Loucy (cell line): ENCODE data around the gene MYO5C.

Source experiments
- H2AFZ ChIP-seq: fragments of 200-600 bp; sonication (generic); 2 replicates; pipeline ENCODE4 v1.6.0; 2016; ENCODE audit warnings: antibody characterized with exemption, mild to moderate bottlenecking, low read length, moderate library complexity
- H3F3A ChIP-seq: fragments of 200-600 bp; 2 replicates; pipeline ENCODE4 v1.6.0; 2016; ENCODE audit warnings: antibody characterized with exemption, low read depth, mild to moderate bottlenecking
- H3K27me3 ChIP-seq: fragments of 200-600 bp; sonication (generic); 2 replicates; pipeline ENCODE4 v1.6.1; 2014; ENCODE audit warnings: low read length, mild to moderate bottlenecking; ENCODE audit not compliant: insufficient read depth, poor library complexity, severe bottlenecking
- H3K36me3 ChIP-seq: fragments of 200-600 bp; sonication (generic); 2 replicates; pipeline ENCODE4 v1.6.1; 2016; ENCODE audit warnings: low read length; ENCODE audit not compliant: insufficient read depth
- H3K4me1 ChIP-seq: fragments of 200-600 bp; sonication (generic); 2 replicates; pipeline ENCODE4 v1.5.1; 2014; ENCODE audit warnings: low read length, mild to moderate bottlenecking; ENCODE audit not compliant: insufficient read depth, poor library complexity, severe bottlenecking
- H3K4me2 ChIP-seq: fragments of 200-600 bp; sonication (generic); 2 replicates; pipeline ENCODE4 v1.6.0; 2014; ENCODE audit warnings: antibody characterized with exemption, low read length, low read depth, mild to moderate bottlenecking; ENCODE audit not compliant: poor library complexity, severe bottlenecking
- H3K4me3 ChIP-seq: fragments of 200-600 bp; sonication (generic); 2 replicates; pipeline ENCODE4 v1.5.1; 2014; ENCODE audit warnings: low read length, mild to moderate bottlenecking, mixed read lengths; ENCODE audit not compliant: poor library complexity, severe bottlenecking
- H3K79me2 ChIP-seq: fragments of 200-600 bp; sonication (generic); 2 replicates; pipeline ENCODE4 v1.6.1; 2014; ENCODE audit warnings: low read length; ENCODE audit not compliant: insufficient read depth
- H3K9ac ChIP-seq: fragments of 200-600 bp; sonication (generic); 2 replicates; pipeline ENCODE4 v1.6.0; 2014; ENCODE audit warnings: mild to moderate bottlenecking, low read depth, low read length, moderate library complexity; ENCODE audit not compliant: poor library complexity, severe bottlenecking
- H3K9me2 ChIP-seq: fragments of 200-600 bp; sonication (generic); replicated peaks from 2 replicates; pipeline ENCODE4 v1.6.1; 2016; ENCODE audit warnings: low read depth, low read length, mixed read lengths
- H3K9me3 ChIP-seq: fragments of 200-600 bp; sonication (generic); 2 replicates; pipeline ENCODE4 v1.6.1; 2014; ENCODE audit warnings: mild to moderate bottlenecking, antibody characterized with exemption, low read length, low read depth; ENCODE audit not compliant: insufficient read depth
- H4K20me1 ChIP-seq: fragments of 200-600 bp; sonication (generic); 2 replicates; pipeline ENCODE4 v1.6.0; 2014; ENCODE audit warnings: antibody characterized with exemption, low read length, mild to moderate bottlenecking; ENCODE audit not compliant: insufficient read depth, poor library complexity, severe bottlenecking
- EZH2phosphoT487 ChIP-seq: fragments of 200-600 bp; IDR thresholded peaks from 2 replicates; pipeline ENCODE4 v1.6.1; 2018; ENCODE audit warnings: antibody characterized with exemption, mild to moderate bottlenecking, moderate library complexity, borderline replicate concordance
- TF ChIP-seq, protein P1 (sequence below): fragments of 200-600 bp; sonication (generic); conservative IDR thresholded peaks from 2 replicates; pipeline ENCODE4 v1.5.1; 2014; ENCODE audit warnings: mild to moderate bottlenecking, antibody characterized with exemption, low read length

MYO5C gene

DNA sequence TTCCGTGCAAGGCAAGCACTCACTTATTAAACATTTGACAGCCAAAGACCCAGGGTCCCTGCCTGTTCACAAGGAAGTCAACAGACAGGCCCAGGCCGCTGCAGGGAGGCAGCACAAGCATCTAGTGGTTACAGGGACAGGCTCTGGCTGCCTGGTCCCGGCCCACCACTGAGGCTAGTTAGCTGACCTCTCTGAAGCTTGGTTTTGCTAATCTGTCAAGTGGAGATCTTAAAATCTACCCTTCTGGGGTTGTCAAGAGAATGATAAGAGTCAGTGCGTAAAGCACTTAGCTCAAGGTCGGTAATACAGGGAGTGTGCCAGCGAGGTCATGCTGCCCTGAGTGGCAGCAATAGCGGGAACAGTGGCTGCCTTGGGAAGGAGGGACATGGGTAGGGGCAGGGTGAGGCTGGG is 110.4 kb downstream of the MYO5C start:
- Histone ChIP-seq H3K79me2 (no peaks in the 10 kb centered on the region), H3K4me3 (no peak overlapping the region), H3K27me3 (no peaks in the 10 kb centered on the region), H3K4me2 (no peak overlapping the region), H4K20me1 (no peaks in the 10 kb centered on the region), H2AFZ (no peak overlapping the region), H3K36me3 (no peaks in the 10 kb centered on the region), H3K9me2 (no peaks in the 10 kb centered on the region), H3F3A (no peaks in the 10 kb centered on the region), H3K9me3 (no peaks in the 10 kb centered on the region), H3K4me1 (peaks cover 7% of the 10 kb centered on the region), H3K9ac (no peak overlapping the region)
- TF ChIP-seq, protein P1, sequence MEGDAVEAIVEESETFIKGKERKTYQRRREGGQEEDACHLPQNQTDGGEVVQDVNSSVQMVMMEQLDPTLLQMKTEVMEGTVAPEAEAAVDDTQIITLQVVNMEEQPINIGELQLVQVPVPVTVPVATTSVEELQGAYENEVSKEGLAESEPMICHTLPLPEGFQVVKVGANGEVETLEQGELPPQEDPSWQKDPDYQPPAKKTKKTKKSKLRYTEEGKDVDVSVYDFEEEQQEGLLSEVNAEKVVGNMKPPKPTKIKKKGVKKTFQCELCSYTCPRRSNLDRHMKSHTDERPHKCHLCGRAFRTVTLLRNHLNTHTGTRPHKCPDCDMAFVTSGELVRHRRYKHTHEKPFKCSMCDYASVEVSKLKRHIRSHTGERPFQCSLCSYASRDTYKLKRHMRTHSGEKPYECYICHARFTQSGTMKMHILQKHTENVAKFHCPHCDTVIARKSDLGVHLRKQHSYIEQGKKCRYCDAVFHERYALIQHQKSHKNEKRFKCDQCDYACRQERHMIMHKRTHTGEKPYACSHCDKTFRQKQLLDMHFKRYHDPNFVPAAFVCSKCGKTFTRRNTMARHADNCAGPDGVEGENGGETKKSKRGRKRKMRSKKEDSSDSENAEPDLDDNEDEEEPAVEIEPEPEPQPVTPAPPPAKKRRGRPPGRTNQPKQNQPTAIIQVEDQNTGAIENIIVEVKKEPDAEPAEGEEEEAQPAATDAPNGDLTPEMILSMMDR = no peak
- no peak for TF ChIP-seq EZH2phosphoT487

DNA sequence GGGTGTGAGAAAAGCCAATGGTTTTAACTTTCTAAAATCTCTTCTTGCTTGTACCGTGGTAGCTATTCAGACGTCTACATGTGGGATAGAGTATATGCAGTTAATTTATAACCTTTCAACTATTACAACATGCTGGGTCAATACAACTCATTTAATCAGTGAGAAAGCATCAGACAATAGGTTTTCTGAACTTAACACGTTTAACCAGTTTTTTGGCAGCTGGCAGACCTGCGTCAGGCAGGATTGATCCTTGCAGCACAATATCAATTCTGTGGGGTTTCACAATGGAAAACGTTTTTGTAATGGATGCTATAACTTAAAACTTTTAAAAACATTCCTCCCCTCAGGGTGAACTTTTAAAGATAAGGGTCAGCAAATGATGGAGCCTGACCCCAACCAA is 110.9 kb downstream of the MYO5C start:
- no peaks in the 10 kb centered on the region for H3K27me3 ChIP-seq
- H3K79me2 ChIP-seq = no peaks in the 10 kb centered on the region
- no peaks in the 10 kb centered on the region for H3K9me3 ChIP-seq
- H3K4me1 ChIP-seq = peaks cover 10% of the 10 kb centered on the region
- H2AFZ ChIP-seq = no peak overlapping the region
- no peaks in the 10 kb centered on the region for H3K36me3 ChIP-seq
- no peaks in the 10 kb centered on the region for H4K20me1 ChIP-seq
- H3K4me2 ChIP-seq = no peak overlapping the region
- H3K9ac ChIP-seq = no peak overlapping the region
- H3K9me2 ChIP-seq = no peaks in the 10 kb centered on the region
- TF ChIP-seq, protein P1 = no peak
- no peak for TF ChIP-seq EZH2phosphoT487
- H3K4me3 ChIP-seq = no peak overlapping the region
- no peaks in the 10 kb centered on the region for H3F3A ChIP-seq

DNA sequence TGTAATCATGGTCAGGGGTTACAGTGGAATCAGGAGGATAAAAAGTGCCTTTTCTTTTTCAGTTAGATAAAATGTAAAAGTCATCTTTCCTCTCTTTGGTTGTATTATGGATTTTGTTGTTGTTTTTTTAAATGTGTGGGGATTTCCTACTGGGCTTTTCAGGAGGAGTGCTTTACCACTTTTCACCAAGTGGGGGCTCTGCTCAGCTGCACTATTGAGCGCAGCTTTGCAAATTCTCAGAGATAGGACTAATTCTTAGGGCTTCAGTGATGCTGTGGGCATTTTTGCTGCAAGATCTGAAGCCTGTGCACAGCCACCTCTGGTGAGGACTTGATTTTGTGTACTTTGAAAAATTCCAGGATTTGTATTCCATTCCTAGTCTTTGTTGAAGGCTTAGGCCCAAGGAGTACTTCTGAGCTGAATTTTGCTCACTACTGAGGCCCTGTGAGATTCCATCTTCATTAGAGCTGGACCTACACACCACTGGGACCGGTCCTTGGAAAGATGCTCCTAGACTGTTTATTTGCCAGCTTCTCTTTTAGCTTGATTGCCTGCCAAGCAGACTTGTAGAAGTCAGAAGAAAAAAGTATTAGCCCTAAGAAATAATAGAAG is 111.9 kb downstream of the MYO5C start:
- no peak overlapping the region for H2AFZ ChIP-seq
- peaks cover under 1% of the 10 kb centered on the region for H4K20me1 ChIP-seq
- H3K4me1 ChIP-seq = peaks cover 14% of the 10 kb centered on the region
- H3K79me2 ChIP-seq = peaks cover 5% of the 10 kb centered on the region
- no peak overlapping the region for H3K4me3 ChIP-seq
- TF ChIP-seq, protein P1 = peak; percentile 75
- TF ChIP-seq EZH2phosphoT487 = no peak
- H3K36me3 ChIP-seq = no peaks in the 10 kb centered on the region
- H3F3A ChIP-seq = no peaks in the 10 kb centered on the region
- no peaks in the 10 kb centered on the region for H3K9me2 ChIP-seq
- H3K9ac ChIP-seq = no peak overlapping the region
- H3K27me3 ChIP-seq = no peaks in the 10 kb centered on the region
- H3K9me3 ChIP-seq = no peaks in the 10 kb centered on the region
- no peak overlapping the region for H3K4me2 ChIP-seq
